Thyroid gland (tissue), 4 donors: ENCODE data around the gene IGFL3. TPM values are rescaled to one million over a fixed set of nuclear protein-coding genes. Genes with fewer than 3 reads are reported as not detected.

Experiments used
- DNase-seq, 2 donors: peaks; one replicate each; pipeline ENCODE4 v3.0.0-alpha.2; 2019
- H3K27ac ChIP-seq, 3 donors: fragments of 200-600 bp; sonication (generic); 1 replicate in 2 of 3; 2 replicates in 1 of 3; pipeline ENCODE4 v1.5.1; 2016 to 2019; ENCODE audit warnings: mild to moderate bottlenecking in 1 of 3, moderate library complexity in 1 of 3
- H3K27me3 ChIP-seq: fragments of 200-600 bp; sonication (generic); one replicate; pipeline ENCODE4 v1.5.1; 2019
- H3K36me3 ChIP-seq, 2 donors: fragments of 200-600 bp; sonication (generic); one replicate each; pipeline ENCODE4 v1.5.1; 2016 to 2019
- H3K4me1 ChIP-seq, 2 donors: fragments of 200-600 bp; sonication (generic); one replicate each; pipeline ENCODE4 v1.5.1; 2017 to 2019
- H3K4me3 ChIP-seq, 3 donors: fragments of 200-600 bp; sonication (generic); replicated peaks in 1 of 3; 1 replicate in 2 of 3; 2 replicates in 1 of 3; pipeline ENCODE4 v1.5.1; 2016; ENCODE audit warnings: mild to moderate bottlenecking in 1 of 3
- H3K9me3 ChIP-seq: fragments of 200-600 bp; sonication (generic); one replicate; pipeline ENCODE4 v1.5.1; 2017
- CTCF ChIP-seq, 6 experiments: fragments of 200-600 bp in 3 of 6; fragments of 450-650 bp in 3 of 6; sonication (generic) in 3 of 6; IDR thresholded peaks; one replicate each; pipeline ENCODE4 v1.5.1; 2016 to 2019; ENCODE audit warnings: antibody characterized with exemption in 6 of 6, mild to moderate bottlenecking in 2 of 6, inconsistent platforms in 1 of 6, moderate library complexity in 1 of 6
- POLR2A ChIP-seq, 2 donors: fragments of 450-650 bp; IDR thresholded peaks; one replicate each; pipeline ENCODE4 v1.6.1; 2017; ENCODE audit warnings: antibody characterized with exemption in 2 of 2, mild to moderate bottlenecking in 2 of 2, moderate library complexity in 1 of 2
- WGBS, 2 donors: methylation state at CpG; one replicate each; pipeline ENCODE4 v1.1.5; 2017; 5-methylcytosine and 5-hydroxymethylcytosine counted together
- intact Hi-C: fragments of 100-400 bp; cut with DNase I; formaldehyde crosslinking; loops from one replicate; pipeline ENCODE4 v1.15.1; 2023
- total RNA-seq, 4 donors: library from RNA; depleted of rRNA; stranded (reverse); fragments of >200 nt; gene quantifications; one replicate each; pipeline ENCODE4 v1.2.3, GENCODE V29; 2016

Gene IGFL3
- total RNA-seq, 4 donors from 2014 or later, result not detected

- no peak for DNase-seq
- no peak overlapping the region for H3K4me3 ChIP-seq
- H3K9me3 ChIP-seq, result no peaks in the 10 kb centered on the region
- intact Hi-C loops, result no loop called here
- H3K4me1 ChIP-seq, result no peaks in the 10 kb centered on the region
- WGBS, 2 donors, result 67 to 74% methylated on average over 4 of the region's 4 CpGs
- H3K27me3 ChIP-seq, result no peaks in the 10 kb centered on the region
- no peak for TF ChIP-seq CTCF (IDR thresholded peaks at IDR 0.05)
- H3K36me3 ChIP-seq, result no peaks in the 10 kb centered on the region
- no peak overlapping the region for H3K27ac ChIP-seq
Measured at GRCh38 chr19:46159418-46160232, 35.1 kb upstream of the IGFL3 start.

DNA sequence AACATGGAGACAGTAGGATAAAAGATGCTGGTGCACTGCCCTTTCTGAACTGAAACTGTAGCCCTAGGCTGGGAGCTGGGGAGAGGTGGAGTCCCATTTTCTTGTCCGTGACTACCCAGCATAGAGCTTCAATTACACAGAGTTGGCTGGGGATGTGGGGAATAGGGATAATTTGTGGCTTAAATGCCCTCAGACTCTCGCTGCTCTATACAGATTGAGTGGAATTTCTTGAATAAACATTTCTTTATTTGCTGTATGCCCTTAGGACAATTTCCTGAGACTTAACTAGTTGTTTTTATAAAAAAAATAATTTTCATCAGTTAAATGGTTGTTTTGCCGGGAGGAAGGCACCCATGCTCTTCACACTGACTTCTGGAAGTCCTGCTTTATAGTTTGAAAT lies 30.7 kb upstream of the IGFL3 start:
- H3K36me3 ChIP-seq, result no peaks in the 10 kb centered on the region
- no peak for DNase-seq
- H3K9me3 ChIP-seq, result no peaks in the 10 kb centered on the region
- no peak overlapping the region for H3K4me3 ChIP-seq
- H3K4me1 ChIP-seq, result no peaks in the 10 kb centered on the region
- no peak overlapping the region for H3K27ac ChIP-seq
- H3K27me3 ChIP-seq, result no peaks in the 10 kb centered on the region
- TF ChIP-seq POLR2A (IDR thresholded peaks at IDR 0.05) (no peak), CTCF (IDR thresholded peaks at IDR 0.05) (no peak)
- 68 to 69% methylated on average over 3 of the region's 3 CpGs for WGBS, 2 donors
- intact Hi-C loops, result no loop called here

DNA sequence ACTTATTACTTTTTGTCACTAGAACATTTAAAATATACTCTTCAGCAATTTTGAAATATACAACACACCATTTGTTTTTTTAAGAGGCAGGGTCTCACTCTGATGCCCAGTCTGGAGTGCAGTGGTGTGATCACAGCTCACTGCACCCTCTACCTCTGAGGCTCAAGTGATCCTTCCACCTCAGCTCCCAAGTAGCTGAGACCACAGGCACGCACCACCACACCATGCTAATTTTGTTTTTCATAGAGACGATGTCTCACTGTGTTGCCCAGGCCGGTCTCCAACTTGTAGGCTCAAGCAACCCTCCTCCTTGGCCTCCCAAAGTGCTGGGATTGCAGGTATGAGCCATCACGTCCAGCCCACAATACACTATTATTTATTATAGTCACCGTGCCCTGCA lies 26.1 kb upstream of the IGFL3 start:
- TF ChIP-seq CTCF (IDR thresholded peaks at IDR 0.05) (no peak), POLR2A (IDR thresholded peaks at IDR 0.05) (no peak)
- no peak for DNase-seq
- Histone ChIP-seq H3K27me3 (no peaks in the 10 kb centered on the region), H3K4me3 (no peak overlapping the region), H3K4me1 (no peaks in the 10 kb centered on the region), H3K27ac (no peak overlapping the region), H3K9me3 (no peaks in the 10 kb centered on the region), H3K36me3 (no peaks in the 10 kb centered on the region)
- 88 to 91% methylated on average over 5 of the region's 5 CpGs for WGBS, 2 donors
- intact Hi-C loops, result no loop called here

- intact Hi-C loops, result no loop called here
Measured at GRCh38 chr19:46147791-46148288, 23.4 kb upstream of the IGFL3 start, which contains the start of gene IGFL2. Gene IGFL2 (plus strand): TSS chr19:46148238. CDS start chr19:46148279, 41 bp downstream.

More at GRCh38 chr19:46147791-46148288, 23.4 kb upstream of the IGFL3 start, which contains the start of gene IGFL2:
- TF ChIP-seq POLR2A (IDR thresholded peaks at IDR 0.05) (no peak), CTCF (IDR thresholded peaks at IDR 0.05) (no peak)
- Histone ChIP-seq H3K27ac (no peak within 1 kb of the TSS), H3K27me3 (no peaks in the 10 kb centered on the region), H3K36me3 (no peaks in the 10 kb centered on the region), H3K9me3 (no peaks in the 10 kb centered on the region), H3K4me1 (no peaks in the 10 kb centered on the region), H3K4me3 (no peak within 1 kb of the TSS)
- DNase-seq, result no peak
- WGBS, 2 donors, result 32 to 38% methylated on average over 6 of the region's 6 CpGs
